ENCODE measurements around the gene HCLS1.
"Not testable (repeated sequence)": the region's sequence is repeated elsewhere in the genome, so short reads cannot be mapped to it uniquely, and the experiment has no call there.

HCLS1 gene

GRCh38 chr3:121595765-121596406 lies 64.8 kb downstream of the HCLS1 start:
- no peak for DNase-seq (ENCODE audit: low read depth in 2 of 2)

GRCh38 chr3:121594850-121595249 lies 65.9 kb downstream of the HCLS1 start:
- no peak for DNase-seq (ENCODE audit: low read depth in 2 of 2)

GRCh38 chr3:121593806-121594205 lies 66.9 kb downstream of the HCLS1 start:
- DNase-seq (ENCODE audit: low read depth in 2 of 2) = not testable (repeated sequence)

- DNase-seq (ENCODE audit: low read depth in 2 of 2) = no peak
Measured at GRCh38 chr3:121592856-121593702, 67.6 kb downstream of the HCLS1 start, which contains the start of gene FBXO40. Gene FBXO40 (plus strand): TSS chr3:121593379. CDS start chr3:121620576, 27,197 bp downstream.

- no peak for DNase-seq (ENCODE audit: low read depth in 2 of 2)
Measured at GRCh38 chr3:121584418-121584817, 76.3 kb downstream of the HCLS1 start.

GRCh38 chr3:121581691-121582090 lies 79.0 kb downstream of the HCLS1 start:
- DNase-seq (ENCODE audit: low read depth in 2 of 2) = no peak
